Measurements from ENCODE around the gene SRPK1. TPM values are rescaled to one million over a fixed set of nuclear protein-coding genes. Genes with fewer than 3 reads are reported as not detected.

SRPK1 gene
- total and polyA plus RNA-seq, 4 donors = 9.6 to 78.9 (median 23.6) TPM

DNA sequence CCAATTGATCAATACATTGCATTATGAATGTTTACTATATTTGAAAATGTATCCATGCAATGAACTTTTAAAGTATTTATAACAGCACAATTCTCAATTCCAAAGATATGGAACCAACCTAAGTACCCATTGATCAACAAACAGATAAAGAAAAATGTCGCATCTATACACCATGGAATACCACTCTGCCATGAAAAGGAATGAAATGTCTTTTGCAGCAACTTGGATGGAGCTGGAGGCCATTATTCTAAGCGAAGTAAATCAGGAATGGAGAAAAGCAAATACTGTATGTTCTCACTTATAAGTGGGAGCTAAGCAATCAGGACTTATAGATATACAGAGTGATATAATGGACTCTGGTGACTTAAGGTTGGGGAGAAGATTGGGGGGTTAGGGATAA, 22.9 kb downstream of the SRPK1 start:
- Histone ChIP-seq H3K9ac (ENCODE audit: insufficient read depth in 1 of 2, low read length in 2 of 2) (no peak overlapping the region), H3K9me3 (ENCODE audit: control insufficient read depth in 4 of 4, insufficient read depth in 3 of 4, low read length in 3 of 4) (no peaks in the 10 kb centered on the region), H3K4me1 (ENCODE audit: control insufficient read depth in 5 of 5, insufficient read depth in 5 of 5, low read length in 5 of 5) (peaks cover 0 to 3% (median 0%) of the 10 kb centered on the region in 5 donors), H3K4me3 (no peak overlapping the region), H3K27me3 (ENCODE audit: control insufficient read depth in 3 of 3, insufficient read depth in 3 of 3, low read length in 2 of 3) (no peaks in the 10 kb centered on the region), H3K27ac (ENCODE audit: low read depth in 1 of 2, low read length in 1 of 2) (no peak overlapping the region), H3K36me3 (ENCODE audit: control insufficient read depth in 4 of 4, insufficient read depth in 4 of 4, low read length in 4 of 4) (peaks cover 0 to 1% (median 0%) of the 10 kb centered on the region in 4 donors)
- TF ChIP-seq, protein P1, sequence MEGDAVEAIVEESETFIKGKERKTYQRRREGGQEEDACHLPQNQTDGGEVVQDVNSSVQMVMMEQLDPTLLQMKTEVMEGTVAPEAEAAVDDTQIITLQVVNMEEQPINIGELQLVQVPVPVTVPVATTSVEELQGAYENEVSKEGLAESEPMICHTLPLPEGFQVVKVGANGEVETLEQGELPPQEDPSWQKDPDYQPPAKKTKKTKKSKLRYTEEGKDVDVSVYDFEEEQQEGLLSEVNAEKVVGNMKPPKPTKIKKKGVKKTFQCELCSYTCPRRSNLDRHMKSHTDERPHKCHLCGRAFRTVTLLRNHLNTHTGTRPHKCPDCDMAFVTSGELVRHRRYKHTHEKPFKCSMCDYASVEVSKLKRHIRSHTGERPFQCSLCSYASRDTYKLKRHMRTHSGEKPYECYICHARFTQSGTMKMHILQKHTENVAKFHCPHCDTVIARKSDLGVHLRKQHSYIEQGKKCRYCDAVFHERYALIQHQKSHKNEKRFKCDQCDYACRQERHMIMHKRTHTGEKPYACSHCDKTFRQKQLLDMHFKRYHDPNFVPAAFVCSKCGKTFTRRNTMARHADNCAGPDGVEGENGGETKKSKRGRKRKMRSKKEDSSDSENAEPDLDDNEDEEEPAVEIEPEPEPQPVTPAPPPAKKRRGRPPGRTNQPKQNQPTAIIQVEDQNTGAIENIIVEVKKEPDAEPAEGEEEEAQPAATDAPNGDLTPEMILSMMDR (IDR thresholded peaks at IDR 0.05; ENCODE audit: control extremely low read depth, extremely low read depth) = no peak
- 97 to 100% methylated on average over 2 of the region's 2 CpGs for WGBS, 2 donors
- DNase-seq (no peak), ATAC-seq (ENCODE audit: insufficient read depth, low FRiP score) (no peak)

DNA sequence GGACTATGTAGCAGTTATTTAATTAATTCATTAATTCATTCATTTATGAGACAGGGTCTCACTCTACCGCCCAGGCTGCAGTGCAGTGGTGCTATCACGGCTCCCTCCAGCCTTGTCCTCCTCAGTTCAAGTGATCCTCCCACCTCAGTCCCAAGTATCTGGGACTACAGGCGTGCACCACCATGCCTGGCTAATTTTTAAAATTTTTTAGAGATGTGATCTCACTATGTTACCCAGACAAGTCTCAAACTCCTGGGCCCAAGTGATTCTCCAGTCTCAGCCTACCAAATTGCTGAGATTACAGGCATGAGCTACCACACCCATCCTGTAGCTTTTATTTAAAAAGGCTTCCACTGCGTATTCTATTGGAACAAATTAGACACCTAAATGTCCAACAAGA, 23.4 kb downstream of the SRPK1 start:
- Histone ChIP-seq H3K27me3 (ENCODE audit: control insufficient read depth in 3 of 3, insufficient read depth in 3 of 3, low read length in 2 of 3) (no peaks in the 10 kb centered on the region), H3K27ac (ENCODE audit: low read depth in 1 of 2, low read length in 1 of 2) (no peak overlapping the region), H3K36me3 (ENCODE audit: control insufficient read depth in 4 of 4, insufficient read depth in 4 of 4, low read length in 4 of 4) (peaks cover 0 to under 1% (median 0%) of the 10 kb centered on the region in 4 donors), H3K9ac (ENCODE audit: insufficient read depth in 1 of 2, low read length in 2 of 2) (no peak overlapping the region), H3K4me1 (ENCODE audit: control insufficient read depth in 5 of 5, insufficient read depth in 5 of 5, low read length in 5 of 5) (peaks cover 0 to 3% (median 0%) of the 10 kb centered on the region in 5 donors), H3K9me3 (ENCODE audit: control insufficient read depth in 4 of 4, insufficient read depth in 3 of 4, low read length in 3 of 4) (no peaks in the 10 kb centered on the region), H3K4me3 (no peak overlapping the region)
- TF ChIP-seq, protein P1 (IDR thresholded peaks at IDR 0.05; ENCODE audit: control extremely low read depth, extremely low read depth) = no peak
- DNase-seq (no peak), ATAC-seq (ENCODE audit: insufficient read depth, low FRiP score) (no peak)
- WGBS, 2 donors = 96 to 97% methylated on average over 4 of the region's 4 CpGs

DNA sequence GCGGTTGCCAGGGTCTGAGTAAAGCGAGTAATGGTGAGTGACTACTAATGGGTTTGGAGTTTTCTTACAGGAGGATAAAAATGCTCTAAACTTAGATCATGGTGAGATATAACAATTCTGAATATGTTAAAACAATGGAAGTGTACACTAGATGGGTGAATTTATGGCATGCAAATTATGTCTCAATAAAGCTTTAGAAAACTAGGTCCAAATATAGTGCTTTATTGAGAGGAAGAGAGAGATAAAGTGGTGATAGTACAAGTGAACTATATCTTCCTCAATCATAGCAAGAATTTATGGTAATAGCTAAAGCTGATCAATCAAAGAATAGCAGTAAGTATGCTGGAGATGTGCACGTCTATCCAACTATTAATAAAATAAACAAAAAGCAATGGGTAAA, 23.9 kb downstream of the SRPK1 start:
- TF ChIP-seq, protein P1 (IDR thresholded peaks at IDR 0.05; ENCODE audit: control extremely low read depth, extremely low read depth) = no peak
- no peak for DNase-seq
- ATAC-seq (ENCODE audit: insufficient read depth, low FRiP score) = no peak
- 95 to 96% methylated on average over 3 of the region's 3 CpGs for WGBS, 2 donors
- H3K9me3 ChIP-seq (ENCODE audit: control insufficient read depth in 4 of 4, insufficient read depth in 3 of 4, low read length in 3 of 4) = no peaks in the 10 kb centered on the region
- no peaks in the 10 kb centered on the region for H3K36me3 ChIP-seq (ENCODE audit: control insufficient read depth in 4 of 4, insufficient read depth in 4 of 4, low read length in 4 of 4)
- H3K4me3 ChIP-seq = no peak overlapping the region
- no peaks in the 10 kb centered on the region for H3K27me3 ChIP-seq (ENCODE audit: control insufficient read depth in 3 of 3, insufficient read depth in 3 of 3, low read length in 2 of 3)
- H3K4me1 ChIP-seq (ENCODE audit: control insufficient read depth in 5 of 5, insufficient read depth in 5 of 5, low read length in 5 of 5) = peaks cover 0 to 3% (median 0%) of the 10 kb centered on the region in 5 donors
- H3K9ac ChIP-seq (ENCODE audit: insufficient read depth in 1 of 2, low read length in 2 of 2) = no peak overlapping the region
- no peak overlapping the region for H3K27ac ChIP-seq (ENCODE audit: low read depth in 1 of 2, low read length in 1 of 2)

DNA sequence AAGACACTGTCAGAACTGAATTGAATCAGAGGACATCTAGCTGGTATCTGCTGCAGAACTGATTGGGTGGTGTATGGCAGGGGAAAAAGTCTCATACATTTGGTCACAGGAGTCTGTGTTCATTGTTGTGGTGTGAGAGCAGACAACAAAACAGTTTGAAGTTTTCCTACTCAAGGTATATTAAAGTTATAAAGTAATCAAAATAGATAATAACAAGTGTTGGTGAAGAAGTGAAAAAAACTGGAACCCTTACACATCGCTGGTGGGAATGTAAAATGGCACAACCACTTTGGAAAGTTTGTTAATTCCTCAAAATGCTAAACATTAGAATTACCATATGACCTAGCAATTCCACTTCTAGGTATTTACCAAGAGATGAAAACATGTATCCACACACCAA, 24.7 kb downstream of the SRPK1 start:
- TF ChIP-seq, protein P1 (IDR thresholded peaks at IDR 0.05; ENCODE audit: control extremely low read depth, extremely low read depth) = no peak
- Histone ChIP-seq H3K27ac (ENCODE audit: low read depth in 1 of 2, low read length in 1 of 2) (no peak overlapping the region), H3K36me3 (ENCODE audit: control insufficient read depth in 4 of 4, insufficient read depth in 4 of 4, low read length in 4 of 4) (no peaks in the 10 kb centered on the region), H3K9me3 (ENCODE audit: control insufficient read depth in 4 of 4, insufficient read depth in 3 of 4, low read length in 3 of 4) (no peaks in the 10 kb centered on the region), H3K9ac (ENCODE audit: insufficient read depth in 1 of 2, low read length in 2 of 2) (no peak overlapping the region), H3K4me3 (no peak overlapping the region), H3K27me3 (ENCODE audit: control insufficient read depth in 3 of 3, insufficient read depth in 3 of 3, low read length in 2 of 3) (no peaks in the 10 kb centered on the region), H3K4me1 (ENCODE audit: control insufficient read depth in 5 of 5, insufficient read depth in 5 of 5, low read length in 5 of 5) (peaks cover 0 to 3% (median 0%) of the 10 kb centered on the region in 5 donors)
- no peak for ATAC-seq (ENCODE audit: insufficient read depth, low FRiP score)
- DNase-seq = no peak
- 94 to 100% methylated on average over 1 of the region's 1 CpG for WGBS, 2 donors

Data from lung (tissue), 12 donors.